Suprapubic skin (tissue), 3 donors: Measurements from ENCODE around the gene ZNF302.

Experiments
- EP300 ChIP-seq: sonication (generic); formaldehyde crosslinking; IDR thresholded peaks from one replicate; pipeline ENCODE4 v1.6.1; 2017; ENCODE audit warnings: antibody characterized with exemption
- TF ChIP-seq, protein P1 (sequence below), 2 donors: fragments of 200-600 bp in 1 of 2; fragments of 450-650 bp in 1 of 2; sonication (generic) in 1 of 2; IDR thresholded peaks; one replicate each; pipeline ENCODE4 v1.5.1; 2016 to 2019; ENCODE audit warnings: antibody characterized with exemption in 2 of 2, mild to moderate bottlenecking in 1 of 2, moderate library complexity in 1 of 2

DNA sequence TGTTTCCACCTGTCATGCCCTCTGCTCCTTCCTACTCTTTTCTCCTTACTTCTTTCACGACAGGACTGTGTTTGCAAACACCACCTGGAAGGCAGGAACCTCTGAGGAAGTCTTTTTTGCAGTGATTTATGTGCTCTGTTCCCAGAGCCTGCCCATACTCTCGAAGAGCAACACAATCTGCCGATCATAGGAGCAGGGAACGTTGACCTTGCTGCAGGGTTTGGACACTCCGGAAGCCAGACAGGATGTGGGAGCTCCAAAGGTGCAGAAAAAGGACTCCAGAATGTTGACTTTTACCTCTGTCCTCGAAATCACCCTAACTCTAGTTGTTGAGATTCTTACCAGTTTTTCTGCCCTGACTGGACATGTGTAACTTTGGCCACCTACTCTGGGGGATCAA lies 47.9 kb downstream of the ZNF302 start:
- TF ChIP-seq, protein P1, sequence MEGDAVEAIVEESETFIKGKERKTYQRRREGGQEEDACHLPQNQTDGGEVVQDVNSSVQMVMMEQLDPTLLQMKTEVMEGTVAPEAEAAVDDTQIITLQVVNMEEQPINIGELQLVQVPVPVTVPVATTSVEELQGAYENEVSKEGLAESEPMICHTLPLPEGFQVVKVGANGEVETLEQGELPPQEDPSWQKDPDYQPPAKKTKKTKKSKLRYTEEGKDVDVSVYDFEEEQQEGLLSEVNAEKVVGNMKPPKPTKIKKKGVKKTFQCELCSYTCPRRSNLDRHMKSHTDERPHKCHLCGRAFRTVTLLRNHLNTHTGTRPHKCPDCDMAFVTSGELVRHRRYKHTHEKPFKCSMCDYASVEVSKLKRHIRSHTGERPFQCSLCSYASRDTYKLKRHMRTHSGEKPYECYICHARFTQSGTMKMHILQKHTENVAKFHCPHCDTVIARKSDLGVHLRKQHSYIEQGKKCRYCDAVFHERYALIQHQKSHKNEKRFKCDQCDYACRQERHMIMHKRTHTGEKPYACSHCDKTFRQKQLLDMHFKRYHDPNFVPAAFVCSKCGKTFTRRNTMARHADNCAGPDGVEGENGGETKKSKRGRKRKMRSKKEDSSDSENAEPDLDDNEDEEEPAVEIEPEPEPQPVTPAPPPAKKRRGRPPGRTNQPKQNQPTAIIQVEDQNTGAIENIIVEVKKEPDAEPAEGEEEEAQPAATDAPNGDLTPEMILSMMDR (IDR thresholded peaks at IDR 0.05) = no peak
- TF ChIP-seq EP300 = no peak
